GM12865 (cell line): ENCODE data around the gene CPVL.
A peak's percentile ranks its signal among the peaks of the same experiment; 100 is the strongest.

Experiments used
- DNase-seq: peaks from one replicate; pipeline ENCODE4 v3.0.0; 2010; ENCODE audit warnings: low read depth
- H3K4me3 ChIP-seq: 2 replicates; pipeline ENCODE4 v1.5.1; 2011; ENCODE audit warnings: mild to moderate bottlenecking, low read depth, low read length, control low read depth
- CTCF ChIP-seq: IDR thresholded peaks from 2 replicates; pipeline ENCODE4 v1.5.1; 2011; ENCODE audit warnings: low read length, control low read depth, low read depth, inconsistent platforms; ENCODE audit not compliant: insufficient read depth; ENCODE audit errors: missing control alignments

Gene CPVL

GRCh38 chr7:29190349-29191045, 44.2 kb upstream of the CPVL start:
- H3K4me3 ChIP-seq: no peak overlapping the region
- DNase-seq: no peak
- TF ChIP-seq CTCF: no peak

- no peak overlapping the region for H3K4me3 ChIP-seq
- peak; percentile 91 for TF ChIP-seq CTCF
- peak; percentile 53 for DNase-seq
Observed at GRCh38 chr7:29189743-29190201, 43.4 kb upstream of the CPVL start.

GRCh38 chr7:29185613-29186012, 39.3 kb upstream of the CPVL start:
- no peak overlapping the region for H3K4me3 ChIP-seq
- TF ChIP-seq CTCF: no peak
- DNase-seq: no peak

DNA sequence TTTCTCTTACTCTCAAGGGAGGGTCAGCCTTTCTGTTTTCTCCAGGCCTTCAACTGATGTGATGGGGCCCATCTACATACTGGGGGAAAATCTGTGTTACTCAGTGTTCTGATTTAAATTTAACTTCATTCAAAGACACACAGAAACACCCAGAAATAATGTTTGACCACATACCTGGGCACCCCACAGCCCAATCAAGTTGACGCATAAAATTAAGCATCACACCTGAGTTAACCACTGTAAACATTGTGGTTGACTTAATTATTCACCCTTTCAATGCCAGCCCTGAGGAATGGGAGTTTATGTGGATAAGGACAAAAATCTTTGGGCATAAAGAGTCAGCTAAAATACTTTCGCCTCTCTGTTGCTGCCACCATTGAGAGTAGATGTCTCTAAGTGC, 38.3 kb upstream of the CPVL start:
- H3K4me3 ChIP-seq: no peak overlapping the region
- no peak for DNase-seq
- no peak for TF ChIP-seq CTCF

- no peak overlapping the region for H3K4me3 ChIP-seq
- TF ChIP-seq CTCF: no peak
- DNase-seq: no peak
Observed at GRCh38 chr7:29179115-29179514, 32.8 kb upstream of the CPVL start.

DNA sequence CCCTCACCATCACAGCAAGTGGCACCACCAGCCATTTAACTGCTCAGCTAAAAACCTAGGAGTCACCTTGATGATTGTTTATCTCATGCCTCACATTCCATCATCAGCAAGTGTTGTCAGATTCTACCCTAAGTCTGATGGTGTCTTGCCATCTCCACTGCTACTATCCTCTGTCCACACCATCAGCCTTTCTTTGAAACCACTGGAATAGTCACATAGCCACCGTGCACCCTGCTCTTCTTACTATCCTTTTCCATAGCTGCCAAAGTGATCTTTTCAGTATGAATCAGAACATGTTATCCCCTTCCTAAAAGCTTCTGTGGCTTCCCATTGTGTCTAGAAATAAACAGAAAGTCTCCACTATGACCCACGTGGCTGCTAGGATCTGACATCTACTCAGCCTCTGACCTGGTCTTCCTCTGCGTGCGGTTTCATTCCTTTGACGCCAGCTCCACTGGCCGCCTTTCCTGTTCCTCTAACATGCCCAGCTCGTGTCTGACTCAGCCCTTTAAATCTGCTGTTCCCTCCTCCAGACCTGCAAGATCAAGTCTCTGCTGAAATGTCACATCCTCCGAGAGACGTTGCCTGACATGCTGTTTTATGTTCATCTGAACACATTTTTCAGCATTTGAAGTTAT, 31.7 kb upstream of the CPVL start:
- no peak overlapping the region for H3K4me3 ChIP-seq
- no peak for DNase-seq
- no peak for TF ChIP-seq CTCF
